Right lobe of liver (tissue), 4 donors: Measurements from ENCODE around the gene TRIM21.
"Not testable (repeated sequence)": the region's sequence is repeated elsewhere in the genome, so short reads cannot be mapped to it uniquely, and the experiment has no call there.

Source experiments
- CTCF ChIP-seq, 4 donors: fragments of 200-600 bp in 3 of 4; fragments of 450-650 bp in 1 of 4; IDR thresholded peaks; one replicate each; pipeline versions ENCODE4 v1.5.1 to v1.8.0; 2016 to 2022; ENCODE audit warnings: antibody characterized with exemption in 4 of 4, mild to moderate bottlenecking in 2 of 4
- POLR2A ChIP-seq: fragments of 450-650 bp; IDR thresholded peaks from one replicate; pipeline ENCODE4 v1.6.1; 2017; ENCODE audit warnings: antibody characterized with exemption, mild to moderate bottlenecking
- donor health status: DM: no; HTN: no; CAD: no.
- donor health status: DM: no; HTN: no; CAD: no.
- donor health status: DM: no; HTN: yes; CAD: no.

GRCh38 chr11:4406206-4406605, 12.7 kb upstream of the TRIM21 start:
- not testable (repeated sequence) for TF ChIP-seq CTCF (IDR thresholded peaks at IDR 0.05); POLR2A
